Measurements from ENCODE around the gene GBGT1. TPM values are rescaled to one million over a fixed set of nuclear protein-coding genes. Genes with fewer than 3 reads are reported as not detected.
A peak's percentile ranks its signal among the peaks of the same experiment; 100 is the strongest.

The GBGT1 gene
- 28.7 and 35.6 TPM in 2 replicates for total RNA-seq
- polyA plus RNA-seq = 56.3 and 68.8 TPM in 2 replicates
- polyA plus RNA-seq (2011; cell fraction: cytosol; rRNA removed) = 36.6 and 42.6 TPM in 2 replicates
- polyA plus RNA-seq (2011; cell fraction: nucleus; rRNA removed) = 39.7 and 45.5 TPM in 2 replicates
- 32.2 and 55.3 TPM in 2 replicates for polyA plus RNA-seq (2012)
- polyA minus RNA-seq = 61.1 and 61.6 TPM in 2 replicates
- not detected for polyA minus RNA-seq (2011; cell fraction: cytosol; rRNA and poly(A)+ RNA removed)
- polyA minus RNA-seq (2011; cell fraction: nucleus; rRNA and poly(A)+ RNA removed) = 24.7 and 38.1 TPM in 2 replicates
- percentile 61 among the genes with signal in this experiment for Bru-seq, nascent RNA
- BruChase-seq, experiment 1, labeled RNA remaining after a 6-hour chase = percentile 71 among the genes with signal in this experiment
- BruChase-seq, experiment 2, labeled RNA remaining after a 2-hour chase = percentile 64 among the genes with signal in this experiment
- long read RNA-seq, transcript GBGT1-203 (7 exons, 1,985 nt) = major isoform, 8 of 19 reads
- long read RNA-seq, partial matches to known transcripts = 2 of 19 reads
- long read RNA-seq, other reads (novel, unspliced or antisense) = 8 of 19 reads

- peaks cover 2 to 4% of the 10 kb centered on the region in 2 experiments for H3K36me3 ChIP-seq (ENCODE audit: control insufficient read depth in 2 of 2, extremely low read depth in 1 of 2, insufficient read depth in 2 of 2, low read length in 2 of 2)
- peak within 1 kb of the TSS; percentile 61 for H3K9ac ChIP-seq (replicated peaks; ENCODE audit: extremely low read depth, insufficient read depth, low read length)
- peak within 1 kb of the TSS; percentile 95 for H2AFZ ChIP-seq (ENCODE audit: low read depth, low read length)
- H3K79me2 ChIP-seq (ENCODE audit: control insufficient read depth, insufficient read depth, low read length) = no peaks in the 10 kb centered on the region
- DNase-seq (ENCODE audit: low read depth, low spot score) (peak; percentile 55), FAIRE-seq (peak; percentile 73)
- ChIA-PET POLR2A (no interaction called here), CTCF (interaction anchor here (1.0 kb wide), 1 partner anchor 17 kb away, joined by 4 read pairs; no protein-coding TSS in a partner anchor)
- no peaks in the 10 kb centered on the region for H3K9me1 ChIP-seq (replicated peaks; ENCODE audit: control insufficient read depth, extremely low read depth, insufficient read depth, low read length)
- H3K4me2 ChIP-seq (ENCODE audit: insufficient read depth, low read length) = peak within 1 kb of the TSS; percentile 61
- dilution Hi-C loops (cut with MboI; ENCODE audit: extremely low pct_ligation_motif_present, low sequenced_read_pairs) (no loop called here), intact Hi-C loops (cut with micrococcal nuclease) (no loop called here)
- no peaks in the 10 kb centered on the region for H3K27me3 ChIP-seq (ENCODE audit: control insufficient read depth in 2 of 2, insufficient read depth in 2 of 2, low read length in 2 of 2)
- no peak within 1 kb of the TSS for H3K27ac ChIP-seq (ENCODE audit: insufficient read depth, low read depth, low read length)
- TSS peak; percentile 9 for BruUV-seq (replicated peaks)
- no peaks in the 10 kb centered on the region for H3K9me3 ChIP-seq (replicated peaks; ENCODE audit: control insufficient read depth, insufficient read depth, low read length)
- H4K20me1 ChIP-seq (replicated peaks; ENCODE audit: control insufficient read depth, extremely low read depth, insufficient read depth, low read length) = no peaks in the 10 kb centered on the region
- TF ChIP-seq POLR2AphosphoS5 (IDR thresholded peaks at IDR 0.05; ENCODE audit: insufficient read depth, low read depth, low read length) (no peak), EZH2 (IDR thresholded peaks at IDR 0.05; ENCODE audit: borderline replicate concordance, low read depth, low read length, severe bottlenecking) (no peak), FOS (IDR thresholded peaks at IDR 0.05; ENCODE audit: borderline replicate concordance, insufficient read depth, low read length) (no peak), GATA2 (IDR thresholded peaks at IDR 0.05; ENCODE audit: insufficient read depth, insufficient read length, low read depth, low read length) (no peak), POLR2A (IDR thresholded peaks at IDR 0.05; ENCODE audit: low read depth, low read length) (peak; percentile 64)
- TF ChIP-seq, protein P1, sequence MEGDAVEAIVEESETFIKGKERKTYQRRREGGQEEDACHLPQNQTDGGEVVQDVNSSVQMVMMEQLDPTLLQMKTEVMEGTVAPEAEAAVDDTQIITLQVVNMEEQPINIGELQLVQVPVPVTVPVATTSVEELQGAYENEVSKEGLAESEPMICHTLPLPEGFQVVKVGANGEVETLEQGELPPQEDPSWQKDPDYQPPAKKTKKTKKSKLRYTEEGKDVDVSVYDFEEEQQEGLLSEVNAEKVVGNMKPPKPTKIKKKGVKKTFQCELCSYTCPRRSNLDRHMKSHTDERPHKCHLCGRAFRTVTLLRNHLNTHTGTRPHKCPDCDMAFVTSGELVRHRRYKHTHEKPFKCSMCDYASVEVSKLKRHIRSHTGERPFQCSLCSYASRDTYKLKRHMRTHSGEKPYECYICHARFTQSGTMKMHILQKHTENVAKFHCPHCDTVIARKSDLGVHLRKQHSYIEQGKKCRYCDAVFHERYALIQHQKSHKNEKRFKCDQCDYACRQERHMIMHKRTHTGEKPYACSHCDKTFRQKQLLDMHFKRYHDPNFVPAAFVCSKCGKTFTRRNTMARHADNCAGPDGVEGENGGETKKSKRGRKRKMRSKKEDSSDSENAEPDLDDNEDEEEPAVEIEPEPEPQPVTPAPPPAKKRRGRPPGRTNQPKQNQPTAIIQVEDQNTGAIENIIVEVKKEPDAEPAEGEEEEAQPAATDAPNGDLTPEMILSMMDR (IDR thresholded peaks at IDR 0.05; ENCODE audit: extremely low read depth in 1 of 2, insufficient read depth in 1 of 2, low read depth in 1 of 2, low read length in 2 of 2) = no peak
- H3K4me1 ChIP-seq (ENCODE audit: control insufficient read depth, extremely low read depth, insufficient read depth, low read length) = peaks cover 3% of the 10 kb centered on the region
- H3K4me3 ChIP-seq (replicated peaks in 1 of 3; ENCODE audit: insufficient read depth in 1 of 3, low read depth in 1 of 3, low read length in 3 of 3) = peak within 1 kb of the TSS; percentile 60 to 92 (median 80)
Observed at GRCh38 chr9:133163504-133164172, at the start of gene GBGT1. TSS of gene GBGT1 (minus strand) at chr9:133163914. CDS start at chr9:133162412, 1,502 bp downstream.

All from endothelial cell of umbilical vein (primary cell).